ENCODE results near the gene ATL3. TPM values are rescaled to one million over a fixed set of nuclear protein-coding genes. Genes with fewer than 3 reads are reported as not detected.

ATL3 gene
- total and polyA plus RNA-seq, 2 experiments from 2014 or later: 8.7 to 36.2 TPM

DNA sequence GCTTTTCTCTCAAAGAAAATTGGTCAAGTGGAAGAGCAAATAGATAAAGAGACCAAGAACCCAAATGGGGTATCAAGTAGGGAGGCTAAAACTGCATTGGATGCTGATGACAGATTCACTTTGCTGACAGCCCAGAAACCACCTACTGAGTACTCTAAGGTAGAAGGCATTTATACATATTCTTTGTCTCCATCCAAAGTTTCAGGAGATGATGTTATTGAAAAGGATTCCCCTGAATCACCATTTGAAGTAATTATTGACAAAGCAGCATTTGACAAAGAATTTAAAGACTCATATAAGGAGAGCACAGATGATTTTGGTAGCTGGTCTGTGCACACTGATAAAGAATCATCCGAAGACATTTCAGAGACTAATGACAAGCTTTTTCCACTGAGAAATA lies 47.8 kb upstream of the ATL3 start:
- Histone ChIP-seq H3K27ac (no peak overlapping the region), H3K36me3 (replicated peaks; ENCODE audit: insufficient read depth, low read depth) (no peaks in the 10 kb centered on the region), H3K27me3 (no peaks in the 10 kb centered on the region), H3K9me2 (replicated peaks; ENCODE audit: insufficient read depth) (no peaks in the 10 kb centered on the region), H2AFZ (no peak overlapping the region), H3K4me1 (ENCODE audit: insufficient read depth) (no peaks in the 10 kb centered on the region), H3K79me2 (peaks cover 68% of the 10 kb centered on the region), H3K4me2 (no peak overlapping the region), H4K20me1 (ENCODE audit: insufficient read depth, poor library complexity, severe bottlenecking) (no peaks in the 10 kb centered on the region), H3K9me3 (ENCODE audit: low read depth) (no peaks in the 10 kb centered on the region), H3K4me3 (no peak overlapping the region)
- WGBS (ENCODE audit: low lambda C conversion rate, missing lambda C conversion rate): 100% methylated on average over 1 of the region's 1 CpG
- no peak for DNase-seq (ENCODE audit: low spot score)
- no peak for TF ChIP-seq EZH2 (IDR thresholded peaks at IDR 0.05; ENCODE audit: borderline replicate concordance)
- TF ChIP-seq, protein P1, sequence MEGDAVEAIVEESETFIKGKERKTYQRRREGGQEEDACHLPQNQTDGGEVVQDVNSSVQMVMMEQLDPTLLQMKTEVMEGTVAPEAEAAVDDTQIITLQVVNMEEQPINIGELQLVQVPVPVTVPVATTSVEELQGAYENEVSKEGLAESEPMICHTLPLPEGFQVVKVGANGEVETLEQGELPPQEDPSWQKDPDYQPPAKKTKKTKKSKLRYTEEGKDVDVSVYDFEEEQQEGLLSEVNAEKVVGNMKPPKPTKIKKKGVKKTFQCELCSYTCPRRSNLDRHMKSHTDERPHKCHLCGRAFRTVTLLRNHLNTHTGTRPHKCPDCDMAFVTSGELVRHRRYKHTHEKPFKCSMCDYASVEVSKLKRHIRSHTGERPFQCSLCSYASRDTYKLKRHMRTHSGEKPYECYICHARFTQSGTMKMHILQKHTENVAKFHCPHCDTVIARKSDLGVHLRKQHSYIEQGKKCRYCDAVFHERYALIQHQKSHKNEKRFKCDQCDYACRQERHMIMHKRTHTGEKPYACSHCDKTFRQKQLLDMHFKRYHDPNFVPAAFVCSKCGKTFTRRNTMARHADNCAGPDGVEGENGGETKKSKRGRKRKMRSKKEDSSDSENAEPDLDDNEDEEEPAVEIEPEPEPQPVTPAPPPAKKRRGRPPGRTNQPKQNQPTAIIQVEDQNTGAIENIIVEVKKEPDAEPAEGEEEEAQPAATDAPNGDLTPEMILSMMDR (IDR thresholded peaks at IDR 0.05; ENCODE audit: poor library complexity): no peak
- TF ChIP-seq EZH2phosphoT487 (IDR thresholded peaks at IDR 0.05; ENCODE audit: low read depth, severe bottlenecking, unreplicated experiment): no peak

- TF ChIP-seq EZH2phosphoT487 (IDR thresholded peaks at IDR 0.05; ENCODE audit: low read depth, severe bottlenecking, unreplicated experiment): no peak
- TF ChIP-seq, protein P1 (IDR thresholded peaks at IDR 0.05; ENCODE audit: poor library complexity): no peak
- TF ChIP-seq EZH2 (IDR thresholded peaks at IDR 0.05; ENCODE audit: borderline replicate concordance): no peak
- H3K27ac ChIP-seq: no peak overlapping the region
- H3K4me3 ChIP-seq: no peak overlapping the region
- H3K9me3 ChIP-seq (ENCODE audit: low read depth): no peaks in the 10 kb centered on the region
- H3K4me2 ChIP-seq: no peak overlapping the region
- H3K36me3 ChIP-seq (replicated peaks; ENCODE audit: insufficient read depth, low read depth): no peaks in the 10 kb centered on the region
- H3K27me3 ChIP-seq: no peaks in the 10 kb centered on the region
- peaks cover 83% of the 10 kb centered on the region for H3K79me2 ChIP-seq
- no peaks in the 10 kb centered on the region for H4K20me1 ChIP-seq (ENCODE audit: insufficient read depth, poor library complexity, severe bottlenecking)
- H3K9me2 ChIP-seq (replicated peaks; ENCODE audit: insufficient read depth): no peaks in the 10 kb centered on the region
- H3K4me1 ChIP-seq (ENCODE audit: insufficient read depth): peaks cover 2% of the 10 kb centered on the region
- H2AFZ ChIP-seq: no peak overlapping the region
- DNase-seq (ENCODE audit: low spot score): no peak
Observed at GRCh38 chr11:63716046-63716445, 44.9 kb upstream of the ATL3 start.

GRCh38 chr11:63713766-63714165 lies 42.6 kb upstream of the ATL3 start:
- no peaks in the 10 kb centered on the region for H3K9me3 ChIP-seq (ENCODE audit: low read depth)
- 92% methylated on average over 2 of the region's 2 CpGs for WGBS (ENCODE audit: low lambda C conversion rate, missing lambda C conversion rate)
- H2AFZ ChIP-seq: no peak overlapping the region
- no peak for DNase-seq (ENCODE audit: low spot score)
- H3K4me2 ChIP-seq: no peak overlapping the region
- H3K27me3 ChIP-seq: no peaks in the 10 kb centered on the region
- H4K20me1 ChIP-seq (ENCODE audit: insufficient read depth, poor library complexity, severe bottlenecking): no peaks in the 10 kb centered on the region
- peaks cover 76% of the 10 kb centered on the region for H3K79me2 ChIP-seq
- TF ChIP-seq EZH2 (IDR thresholded peaks at IDR 0.05; ENCODE audit: borderline replicate concordance) (no peak), EZH2phosphoT487 (IDR thresholded peaks at IDR 0.05; ENCODE audit: low read depth, severe bottlenecking, unreplicated experiment) (no peak)
- TF ChIP-seq, protein P1 (IDR thresholded peaks at IDR 0.05; ENCODE audit: poor library complexity): no peak
- peaks cover 6% of the 10 kb centered on the region for H3K4me1 ChIP-seq (ENCODE audit: insufficient read depth)
- H3K36me3 ChIP-seq (replicated peaks; ENCODE audit: insufficient read depth, low read depth): no peaks in the 10 kb centered on the region
- no peaks in the 10 kb centered on the region for H3K9me2 ChIP-seq (replicated peaks; ENCODE audit: insufficient read depth)
- H3K4me3 ChIP-seq: no peak overlapping the region
- no peak overlapping the region for H3K27ac ChIP-seq

DNA sequence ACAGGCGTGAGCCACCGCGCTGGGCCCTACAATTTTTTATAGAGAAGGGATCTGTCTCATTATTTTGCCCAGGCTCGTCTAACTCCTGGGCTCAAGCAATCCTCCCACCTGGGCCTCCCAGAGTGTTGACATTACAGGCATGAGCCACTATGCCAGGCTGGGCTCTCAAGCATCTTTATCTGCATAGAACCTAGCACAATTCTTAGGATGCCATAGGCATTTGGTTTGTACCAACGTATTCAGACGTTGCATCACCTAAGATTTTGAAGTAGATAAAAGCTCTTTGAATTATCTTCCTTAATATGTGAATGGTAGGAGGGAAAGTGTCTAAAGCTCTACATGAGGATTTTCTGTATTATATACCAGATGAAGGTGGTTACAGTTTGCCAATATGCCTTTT lies 40.7 kb upstream of the ATL3 start:
- DNase-seq (ENCODE audit: low spot score): no peak
- Histone ChIP-seq H3K27ac (no peak overlapping the region), H4K20me1 (ENCODE audit: insufficient read depth, poor library complexity, severe bottlenecking) (peaks cover 5% of the 10 kb centered on the region), H3K9me2 (replicated peaks; ENCODE audit: insufficient read depth) (no peaks in the 10 kb centered on the region), H3K36me3 (replicated peaks; ENCODE audit: insufficient read depth, low read depth) (no peaks in the 10 kb centered on the region), H3K27me3 (no peaks in the 10 kb centered on the region), H3K9me3 (ENCODE audit: low read depth) (no peaks in the 10 kb centered on the region), H3K79me2 (peaks cover 75% of the 10 kb centered on the region), H3K4me1 (ENCODE audit: insufficient read depth) (peaks cover 6% of the 10 kb centered on the region), H2AFZ (no peak overlapping the region), H3K4me2 (no peak overlapping the region), H3K4me3 (no peak overlapping the region)
- no peak for TF ChIP-seq EZH2phosphoT487 (IDR thresholded peaks at IDR 0.05; ENCODE audit: low read depth, severe bottlenecking, unreplicated experiment)
- WGBS (ENCODE audit: low lambda C conversion rate, missing lambda C conversion rate): 86% methylated on average over 6 of the region's 6 CpGs

All from hepatocyte (in vitro differentiated cells).